Iris pigment epithelial cell (primary cell): Measurements from ENCODE around the gene CARMIL1.
A peak's percentile ranks its signal among the peaks of the same experiment; 100 is the strongest.

ENCODE experiments used
- DNase-seq: peaks from one replicate; pipeline ENCODE4 v3.0.0-alpha.2; 2011; ENCODE audit warnings: low read depth

The CARMIL1 gene

DNA sequence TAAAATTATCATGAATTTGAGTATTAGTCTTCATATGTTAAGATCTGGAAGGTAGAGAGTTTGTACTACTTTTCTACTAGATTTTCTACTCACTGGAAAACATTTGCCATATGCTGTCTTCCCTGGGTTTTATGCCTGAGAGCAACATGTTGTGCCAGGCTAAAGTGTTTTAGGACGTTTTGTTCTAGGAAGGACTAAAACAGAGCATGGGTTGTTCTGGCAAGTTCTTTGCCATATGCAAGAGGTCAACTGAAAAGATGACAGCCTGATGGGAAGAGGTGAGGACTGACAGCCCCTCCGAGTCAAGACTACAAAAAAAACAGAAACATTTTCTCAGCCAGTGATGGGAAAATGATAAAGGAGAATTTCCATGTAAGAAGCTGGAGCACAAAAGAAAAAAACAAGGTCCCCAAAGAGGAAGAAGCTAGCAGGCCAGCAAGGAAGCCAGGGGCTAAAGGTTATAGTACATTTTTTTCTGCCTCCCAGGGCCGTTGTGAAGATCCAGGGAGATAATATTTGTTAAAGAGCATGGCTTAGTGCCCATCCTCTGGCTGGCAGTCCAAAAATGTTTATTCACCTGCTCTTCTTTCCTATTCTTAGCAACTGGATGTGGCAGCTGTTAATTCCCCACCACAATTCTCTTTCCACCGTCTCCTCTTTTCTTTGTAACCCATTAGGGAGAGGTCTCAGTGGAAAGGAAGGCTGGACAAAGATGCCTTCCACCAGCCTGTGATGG lies 380.6 kb downstream of the CARMIL1 start:
- no peak for DNase-seq

DNA sequence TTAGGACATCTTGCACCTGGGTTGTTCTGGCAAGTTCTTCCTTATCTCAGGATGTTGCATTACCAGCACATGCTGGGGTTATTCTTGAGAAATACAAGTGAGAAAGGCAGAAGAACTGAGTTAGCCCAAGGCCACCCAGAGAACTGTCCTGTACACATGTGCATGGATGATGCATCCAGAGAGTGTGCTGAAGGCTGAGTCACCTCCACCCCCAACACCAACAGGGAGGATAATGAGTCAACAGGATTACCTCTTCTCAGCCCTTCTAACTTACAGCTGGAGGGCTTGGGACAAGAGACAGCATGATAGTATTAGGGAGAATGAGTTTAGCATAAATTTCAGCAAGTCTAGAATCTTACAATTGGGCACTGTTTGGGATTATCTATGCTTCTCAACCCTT lies 381.3 kb downstream of the CARMIL1 start:
- peak; percentile 79 for DNase-seq

DNA sequence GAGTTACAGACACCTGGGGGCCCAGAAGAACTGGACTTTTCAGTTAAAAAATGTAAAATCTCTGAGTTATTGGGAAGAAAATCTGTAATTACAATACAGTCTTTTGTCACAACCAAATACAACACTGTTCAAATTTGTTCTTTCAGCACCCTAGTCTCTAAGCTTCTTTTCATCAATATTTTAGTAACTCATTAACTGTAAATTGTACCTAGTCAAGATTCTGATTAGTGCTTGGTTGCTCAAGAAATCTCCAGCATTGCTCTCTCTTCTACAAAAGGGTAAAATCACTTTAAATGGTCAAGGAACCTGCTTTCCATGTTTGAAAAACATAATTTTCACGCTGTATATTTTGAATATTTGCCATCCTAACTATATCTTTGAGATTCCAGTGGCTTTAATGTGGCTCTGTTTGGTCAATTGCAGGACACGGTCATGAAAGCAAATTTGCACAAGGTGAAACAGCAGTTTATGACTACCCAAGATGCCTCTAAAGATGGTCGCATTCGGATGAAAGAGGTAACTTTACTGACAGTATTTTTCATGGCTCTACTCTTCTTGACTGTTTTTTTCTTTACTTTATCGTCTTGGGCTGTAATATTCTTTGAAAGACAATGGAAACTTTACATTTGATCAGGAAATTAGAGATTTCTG lies 382.1 kb downstream of the CARMIL1 start:
- no peak for DNase-seq

DNA sequence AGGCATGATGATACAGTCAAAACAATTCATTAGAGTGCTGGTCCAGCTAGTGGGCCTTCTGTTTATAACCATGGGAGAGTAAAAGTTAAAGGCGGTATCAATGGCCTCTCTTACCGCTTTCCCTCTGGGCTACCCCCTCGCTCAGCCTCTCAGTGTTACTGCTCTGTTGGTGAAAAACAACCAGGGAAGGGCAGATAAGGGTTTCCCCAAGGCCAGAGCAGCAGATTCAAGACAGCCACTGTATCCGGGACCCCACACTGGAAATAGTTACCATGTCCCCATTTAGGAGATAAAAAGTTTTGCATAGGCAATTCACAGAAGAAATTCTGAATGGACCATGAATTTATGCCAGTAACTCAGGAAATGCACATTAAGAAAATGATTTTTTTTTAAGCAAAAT lies 386.3 kb downstream of the CARMIL1 start:
- no peak for DNase-seq

DNA sequence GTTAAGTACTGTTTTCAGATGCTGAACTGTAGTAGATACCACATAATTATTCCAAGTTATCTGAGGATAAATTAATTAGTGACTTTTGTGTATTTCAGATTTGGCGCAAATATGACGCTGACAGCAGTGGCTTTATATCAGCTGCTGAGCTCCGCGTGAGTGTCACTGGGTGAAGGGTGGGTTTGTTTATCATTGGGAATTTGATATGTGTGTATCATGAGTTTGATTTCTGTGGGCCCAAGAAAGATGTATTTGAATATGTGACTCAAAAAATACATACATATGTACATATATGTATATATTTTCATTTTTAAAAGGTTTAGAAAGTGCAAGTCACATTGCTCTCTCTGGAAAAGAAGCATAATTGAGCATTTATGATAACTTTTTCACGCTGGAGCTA lies 390.2 kb downstream of the CARMIL1 start:
- DNase-seq, result no peak
